GM10248 (cell line): ENCODE measurements around the gene DMKN.

Source experiments
- CTCF ChIA-PET: fragments of 300-600 bp; sonication (Branson Sonifier 250); formaldehyde crosslinking; extraction: SDS; loops from one replicate; lab custom pipeline; 2021; ENCODE audit warnings: antibody characterized with exemption; lab: Yijun Ruan, JAX
- POLR2A ChIA-PET: fragments of 350-650 bp; sonication (Branson Sonifier 250); formaldehyde crosslinking; extraction: SDS; loops from one replicate; lab custom pipeline; 2020; ENCODE audit warnings: antibody characterized with exemption; lab: Yijun Ruan, JAX
- DNase-seq: peaks from one replicate; pipeline ENCODE4 v3.0.0; 2012; ENCODE audit errors: extremely low spot score
- TF ChIP-seq, protein P1 (sequence below): IDR thresholded peaks from 2 replicates; pipeline ENCODE4 v1.5.1; 2012; ENCODE audit warnings: mild to moderate bottlenecking, low read depth; ENCODE audit errors: extremely low read depth, missing control alignments, control extremely low read depth

DMKN gene

DNA sequence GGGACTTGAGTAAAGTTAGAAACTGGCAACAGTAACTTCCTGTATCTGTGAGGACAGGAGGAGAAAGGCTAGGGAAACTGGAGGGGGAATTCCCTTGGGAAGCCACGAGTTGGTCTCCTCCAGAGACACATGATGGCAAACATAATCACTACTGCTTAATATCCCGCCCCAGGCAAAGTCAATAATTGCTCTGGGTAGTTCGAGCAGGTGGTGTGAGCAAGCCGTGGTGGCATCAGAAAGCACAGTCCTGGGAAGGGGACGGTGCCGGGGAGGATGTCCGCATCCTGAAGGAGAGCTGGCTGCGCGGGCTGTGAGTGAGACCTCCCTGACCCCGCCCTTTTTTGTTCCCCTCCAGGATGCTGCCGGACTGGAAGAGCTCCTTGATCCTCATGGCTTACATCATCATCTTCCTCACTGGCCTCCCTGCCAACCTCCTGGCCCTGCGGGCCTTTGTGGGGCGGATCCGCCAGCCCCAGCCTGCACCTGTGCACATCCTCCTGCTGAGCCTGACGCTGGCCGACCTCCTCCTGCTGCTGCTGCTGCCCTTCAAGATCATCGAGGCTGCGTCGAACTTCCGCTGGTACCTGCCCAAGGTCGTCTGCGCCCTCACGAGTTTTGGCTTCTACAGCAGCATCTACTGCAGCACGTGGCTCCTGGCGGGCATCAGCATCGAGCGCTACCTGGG, 63.9 kb downstream of the DMKN start:
- ChIA-PET POLR2A (interaction anchor here (0.7 kb wide), 1 partner anchor 432 kb away, joined by 3 read pairs; no protein-coding TSS in a partner anchor), CTCF (interaction anchor here (0.7 to 2.3 kb wide), 8 partner anchors 13 to 97 kb away, joined by 3 to 10 read pairs (median 4); no protein-coding TSS in a partner anchor)
- DNase-seq = no peak
- TF ChIP-seq, protein P1, sequence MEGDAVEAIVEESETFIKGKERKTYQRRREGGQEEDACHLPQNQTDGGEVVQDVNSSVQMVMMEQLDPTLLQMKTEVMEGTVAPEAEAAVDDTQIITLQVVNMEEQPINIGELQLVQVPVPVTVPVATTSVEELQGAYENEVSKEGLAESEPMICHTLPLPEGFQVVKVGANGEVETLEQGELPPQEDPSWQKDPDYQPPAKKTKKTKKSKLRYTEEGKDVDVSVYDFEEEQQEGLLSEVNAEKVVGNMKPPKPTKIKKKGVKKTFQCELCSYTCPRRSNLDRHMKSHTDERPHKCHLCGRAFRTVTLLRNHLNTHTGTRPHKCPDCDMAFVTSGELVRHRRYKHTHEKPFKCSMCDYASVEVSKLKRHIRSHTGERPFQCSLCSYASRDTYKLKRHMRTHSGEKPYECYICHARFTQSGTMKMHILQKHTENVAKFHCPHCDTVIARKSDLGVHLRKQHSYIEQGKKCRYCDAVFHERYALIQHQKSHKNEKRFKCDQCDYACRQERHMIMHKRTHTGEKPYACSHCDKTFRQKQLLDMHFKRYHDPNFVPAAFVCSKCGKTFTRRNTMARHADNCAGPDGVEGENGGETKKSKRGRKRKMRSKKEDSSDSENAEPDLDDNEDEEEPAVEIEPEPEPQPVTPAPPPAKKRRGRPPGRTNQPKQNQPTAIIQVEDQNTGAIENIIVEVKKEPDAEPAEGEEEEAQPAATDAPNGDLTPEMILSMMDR = no peak

GRCh38 chr19:35447606-35448469, 65.6 kb downstream of the DMKN start, which contains the start of gene FFAR2:
Gene FFAR2 (plus strand): TSS chr19:35448257. CDS start chr19:35449715, 1,458 bp downstream.
- no peak for DNase-seq
- CTCF ChIA-PET = interaction anchor here (0.6 to 2.3 kb wide), 9 partner anchors 9 to 95 kb away, joined by 3 to 10 read pairs (median 4); no protein-coding TSS in a partner anchor

More at GRCh38 chr19:35447606-35448469, 65.6 kb downstream of the DMKN start, which contains the start of gene FFAR2:
- POLR2A ChIA-PET = interaction anchor here (1.3 kb wide), 1 partner anchor 15 kb away, joined by 3 read pairs; no protein-coding TSS in a partner anchor
- TF ChIP-seq, protein P1 = no peak
